A673 (cell line): ENCODE results near the gene PACRG.

Source experiments
- CTCF ChIP-seq: fragments of 300-800, 200-600 bp; sonication (generic); conservative IDR thresholded peaks from 2 replicates; pipeline ENCODE4 v1.5.1; 2017; ENCODE audit warnings: low read depth, mild to moderate bottlenecking, antibody characterized with exemption, low read length, moderate library complexity, mixed read lengths
- EZH2 ChIP-seq: fragments of 200-600 bp; sonication (generic); IDR thresholded peaks from 2 replicates; pipeline ENCODE4 v1.6.1; 2017; ENCODE audit warnings: borderline replicate concordance, low read depth, mild to moderate bottlenecking, mixed read lengths, antibody characterized with exemption, low read length; ENCODE audit not compliant: poor library complexity, severe bottlenecking

DNA sequence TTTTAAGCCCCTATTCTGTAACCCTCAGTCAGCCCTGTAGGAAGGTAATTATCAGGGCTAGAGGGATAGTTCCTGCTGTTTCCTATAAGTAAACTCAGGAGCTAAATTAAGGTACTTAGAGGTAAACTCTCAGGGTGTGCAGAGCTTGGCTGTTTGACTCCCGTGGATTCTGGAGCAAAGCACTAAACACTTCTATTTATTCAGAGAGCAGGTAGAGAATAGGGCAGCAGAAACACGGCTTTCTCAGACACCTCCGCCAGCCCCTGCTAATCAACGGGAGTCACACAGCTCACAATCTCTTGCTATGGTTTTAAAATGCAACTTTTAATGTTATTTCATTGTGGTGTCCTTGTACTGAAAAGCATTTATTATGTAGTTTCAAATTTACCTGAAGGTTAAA, 22.0 kb upstream of the PACRG start:
- TF ChIP-seq CTCF (no peak), EZH2 (no peak)
